GM19238 (cell line): ENCODE data around the gene DDX19B.
"Not testable (repeated sequence)": the region's sequence is repeated elsewhere in the genome, so short reads cannot be mapped to it uniquely, and the experiment has no call there.

Experiments
- DNase-seq: peaks from one replicate; pipeline ENCODE4 v3.0.0; 2011; ENCODE audit warnings: low spot score; ENCODE audit not compliant: insufficient read length

The DDX19B gene

GRCh38 chr16:70298988-70299938, at the start of gene DDX19B:
Gene DDX19B, plus strand, starts transcription at chr16:70299186. Its CDS starts 112 bp downstream, at chr16:70299298.
- DNase-seq, result peak; percentile 74

- not testable (repeated sequence) for DNase-seq
Measured at GRCh38 chr16:70249697-70250096, 49.3 kb upstream of the DDX19B start.

GRCh38 chr16:70250748-70251628, 48.0 kb upstream of the DDX19B start:
- DNase-seq, result peak; percentile 63

GRCh38 chr16:70251629-70252354, 47.2 kb upstream of the DDX19B start, which contains the start of gene EXOSC6:
Gene EXOSC6, minus strand, starts transcription at chr16:70251940. Its CDS starts 40 bp downstream, at chr16:70251900.
- DNase-seq, result peak; percentile 94

GRCh38 chr16:70252355-70252988, 46.5 kb upstream of the DDX19B start:
- no peak for DNase-seq

GRCh38 chr16:70253291-70254106, 45.5 kb upstream of the DDX19B start:
- DNase-seq, result no peak

GRCh38 chr16:70254180-70254964, 44.6 kb upstream of the DDX19B start:
- no peak for DNase-seq

- no peak for DNase-seq
Measured at GRCh38 chr16:70254965-70255286, 44.1 kb upstream of the DDX19B start.

GRCh38 chr16:70255574-70255973, 43.4 kb upstream of the DDX19B start:
- DNase-seq, result no peak

- DNase-seq, result no peak
Measured at GRCh38 chr16:70257391-70257790, 41.6 kb upstream of the DDX19B start.

GRCh38 chr16:70258065-70258464, 40.9 kb upstream of the DDX19B start:
- no peak for DNase-seq

- no peak for DNase-seq
Measured at GRCh38 chr16:70258946-70259345, 40.0 kb upstream of the DDX19B start.

- DNase-seq, result not testable (repeated sequence)
Measured at GRCh38 chr16:70259903-70260302, 39.1 kb upstream of the DDX19B start.

- peak; percentile 30 for DNase-seq
Measured at GRCh38 chr16:70267516-70267915, 31.5 kb upstream of the DDX19B start.

- DNase-seq, result not testable (repeated sequence)
Measured at GRCh38 chr16:70267922-70268321, 31.1 kb upstream of the DDX19B start.

GRCh38 chr16:70269471-70269870, 29.5 kb upstream of the DDX19B start:
- no peak for DNase-seq

- DNase-seq, result no peak
Measured at GRCh38 chr16:70270176-70270575, 28.8 kb upstream of the DDX19B start.

- no peak for DNase-seq
Measured at GRCh38 chr16:70271696-70272095, 27.3 kb upstream of the DDX19B start.

GRCh38 chr16:70276392-70276791, 22.6 kb upstream of the DDX19B start:
- DNase-seq, result no peak
